Raji (cell line): ENCODE measurements around the gene CGNL1.

Source experiments
- POLR2A ChIP-seq: IDR thresholded peaks from 2 replicates; pipeline ENCODE4 v1.6.1; 2011; ENCODE audit warnings: low read depth, low read length, control low read depth; ENCODE audit not compliant: insufficient read depth

CGNL1 gene

GRCh38 chr15:57477736-57478522, 101.6 kb downstream of the CGNL1 start:
- no peak for TF ChIP-seq POLR2A

- no peak for TF ChIP-seq POLR2A
Measured at GRCh38 chr15:57479005-57479404, 102.7 kb downstream of the CGNL1 start.

GRCh38 chr15:57481038-57481705, 104.9 kb downstream of the CGNL1 start:
- TF ChIP-seq POLR2A: no peak

- TF ChIP-seq POLR2A: no peak
Measured at GRCh38 chr15:57485869-57486268, 109.6 kb downstream of the CGNL1 start.

- no peak for TF ChIP-seq POLR2A
Measured at GRCh38 chr15:57486833-57487232, 110.5 kb downstream of the CGNL1 start.

- no peak for TF ChIP-seq POLR2A
Measured at GRCh38 chr15:57489122-57489521, 112.8 kb downstream of the CGNL1 start.

GRCh38 chr15:57493351-57493750, 117.0 kb downstream of the CGNL1 start:
- no peak for TF ChIP-seq POLR2A

GRCh38 chr15:57494581-57494980, 118.3 kb downstream of the CGNL1 start:
- no peak for TF ChIP-seq POLR2A

GRCh38 chr15:57495041-57495440, 118.7 kb downstream of the CGNL1 start:
- no peak for TF ChIP-seq POLR2A

GRCh38 chr15:57495554-57496165, 119.4 kb downstream of the CGNL1 start:
- TF ChIP-seq POLR2A: no peak

- TF ChIP-seq POLR2A: no peak
Measured at GRCh38 chr15:57496594-57496945, 120.3 kb downstream of the CGNL1 start.

- TF ChIP-seq POLR2A: no peak
Measured at GRCh38 chr15:57496946-57497869, 120.9 kb downstream of the CGNL1 start.

GRCh38 chr15:57500256-57500655, 124.0 kb downstream of the CGNL1 start:
- TF ChIP-seq POLR2A: no peak

GRCh38 chr15:57500979-57501576, 124.8 kb downstream of the CGNL1 start:
- no peak for TF ChIP-seq POLR2A

GRCh38 chr15:57502116-57502515, 125.8 kb downstream of the CGNL1 start:
- no peak for TF ChIP-seq POLR2A
